GM23248 (cell line): ENCODE results near the gene PABPN1L.

ENCODE experiments used
- EZH2 ChIP-seq: fragments of 200-600 bp; sonication (generic); IDR thresholded peaks from 2 replicates; pipeline ENCODE4 v1.6.1; 2018; ENCODE audit warnings: antibody characterized with exemption, mild to moderate bottlenecking; ENCODE audit not compliant: insufficient read depth, poor library complexity, severe bottlenecking
- EZH2phosphoT487 ChIP-seq: fragments of 200-600 bp; sonication (generic); IDR thresholded peaks from 2 replicates; pipeline ENCODE4 v1.6.1; 2018; ENCODE audit warnings: antibody characterized with exemption, moderate library complexity, mild to moderate bottlenecking, low read depth; ENCODE audit not compliant: insufficient read depth

- TF ChIP-seq EZH2 (no peak), EZH2phosphoT487 (no peak)
These were observed 29.7 kb downstream of the PABPN1L start for GRCh38 chr16:88836791-88837190.
